Measurements from ENCODE around the gene ROPN1. TPM values are rescaled to one million over a fixed set of nuclear protein-coding genes. Genes with fewer than 3 reads are reported as not detected.

Gene ROPN1
- total and polyA plus RNA-seq, 10 of the 15 experiments (the other 5 are each of a cell fraction or from before 2014, with no cell fraction given) = not detected

- TF ChIP-seq WRNIP1 (IDR thresholded peaks at IDR 0.05; ENCODE audit: borderline replicate concordance, low read depth, low read length) (no peak), ATF2 (IDR thresholded peaks at IDR 0.05; ENCODE audit: low read length) (no peak), ATF3 (IDR thresholded peaks at IDR 0.05; ENCODE audit: borderline replicate concordance, extremely low read depth, low read depth, low read length) (no peak), RELB (IDR thresholded peaks at IDR 0.05; ENCODE audit: low read depth) (no peak), NR2F1 (conservative IDR thresholded peaks at IDR 0.05) (no peak), CBFB (IDR thresholded peaks at IDR 0.05; ENCODE audit: low read depth) (no peak), SUZ12 (IDR thresholded peaks at IDR 0.05; ENCODE audit: unreplicated experiment) (peak; percentile 99)
- Histone ChIP-seq H4K20me1 (ENCODE audit: control insufficient read depth, insufficient read depth) (no peaks in the 10 kb centered on the region), H3K4me2 (ENCODE audit: control insufficient read depth, insufficient read depth) (peak within 1 kb of the TSS; percentile 75; the same call in 1 of the 2 replicates), H3K4me3 (peak within 1 kb of the TSS; percentile 55; the same call in 1 of the 2 replicates), H3K36me3 (ENCODE audit: control insufficient read depth in 2 of 2, insufficient read depth in 2 of 2, low read length in 1 of 2) (no peaks in the 10 kb centered on the region), H3K9ac (ENCODE audit: control insufficient read depth, insufficient read depth, low read length) (no peak within 1 kb of the TSS), H2AFZ (ENCODE audit: control insufficient read depth, low read depth, low read length) (no peak within 1 kb of the TSS; the same call in none of the 2 replicates), H3K27ac (ENCODE audit: control insufficient read depth, insufficient read depth) (no peak within 1 kb of the TSS), H3K4me1 (ENCODE audit: control insufficient read depth, insufficient read depth, low read length) (no peaks in the 10 kb centered on the region), H3K9me3 (replicated peaks; ENCODE audit: control insufficient read depth, insufficient read depth, low read length) (no peaks in the 10 kb centered on the region; the same call in 2 of the 3 replicates), H3K79me2 (ENCODE audit: control insufficient read depth, insufficient read depth, low read length) (no peaks in the 10 kb centered on the region), H3K27me3 (replicated peaks in 1 of 2; ENCODE audit: control insufficient read depth in 2 of 2, insufficient read depth in 2 of 2, low read length in 1 of 2) (peaks cover 6 to 21% of the 10 kb centered on the region in 2 experiments)
- FAIRE-seq (no peak), DNase-seq (ENCODE audit: low read depth, low spot score) (no peak), ATAC-seq (peak; percentile 47)
- ChIA-PET POLR2A (no interaction called here), RAD21 (ENCODE audit: unreplicated experiment) (interaction anchor here (0.8 to 1.0 kb wide), 2 partner anchors 51 to 248 kb away, joined by 3 to 4 read pairs; no protein-coding TSS in a partner anchor), SMC1A (ENCODE audit: uncharacterized antibody, unreplicated experiment) (interaction anchor here (0.8 kb wide), 1 partner anchor 373 kb away, joined by 3 read pairs; no protein-coding TSS in a partner anchor), CTCF (interaction anchor here (0.6 to 1.3 kb wide), 7 partner anchors 9 to 492 kb away, joined by 3 to 5 read pairs (median 4); no protein-coding TSS in a partner anchor)
- in situ Hi-C loops (cut with MboI) (no loop called here), intact Hi-C loops (cut with micrococcal nuclease; ENCODE audit: unreplicated experiment) (no loop called here)
- WGBS (ENCODE audit: insufficient coverage, insufficient replicate concordance, low lambda C conversion rate, missing lambda C conversion rate) = 13% methylated on average over 59 of the region's 63 CpGs
- BruUV-seq (replicated peaks) = no TSS peak
Measured at GRCh38 chr3:124033360-124034015, 41.6 kb upstream of the ROPN1 start, which contains the start of gene KALRN. KALRN (plus strand) TSS chr3:124033369.
